ENCODE measurements around the gene FAM156A.

The FAM156A gene

GRCh38 chrX:53004038-53004437, 45.7 kb upstream of the FAM156A start:
- no peaks in the 10 kb centered on the region for H3K9me3 ChIP-seq (ENCODE audit: control insufficient read depth, insufficient read depth, low read depth, low read length)
- H3K36me3 ChIP-seq (ENCODE audit: control insufficient read depth in 2 of 2, insufficient read depth in 1 of 2, low read length in 2 of 2), result no peaks in the 10 kb centered on the region
- POLR2A ChIA-PET, result interaction anchor here (2.0 kb wide), 1 partner anchor 9 kb away, joined by 5 read pairs; no protein-coding TSS in a partner anchor
- no peak overlapping the region for H3K27ac ChIP-seq (ENCODE audit: extremely low read depth, low read depth, low read length)
- no peaks in the 10 kb centered on the region for H3K4me1 ChIP-seq (ENCODE audit: control insufficient read depth, insufficient read depth, low read length)
- TF ChIP-seq ZSCAN30 (tag by site-specific recombination; IDR thresholded peaks at IDR 0.05) (no peak), WT1 (tag by site-specific recombination; IDR thresholded peaks at IDR 0.05) (no peak), ZNF626 (tag by site-specific recombination; IDR thresholded peaks at IDR 0.05) (no peak), ZNF354C (tag by site-specific recombination; IDR thresholded peaks at IDR 0.05; ENCODE audit: borderline replicate concordance, low read depth) (no peak), BCL6B (tag by site-specific recombination; IDR thresholded peaks at IDR 0.05) (no peak), ZNF221 (tag by site-specific recombination; IDR thresholded peaks at IDR 0.05; ENCODE audit: borderline replicate concordance) (no peak), ZBTB20 (tag by site-specific recombination; IDR thresholded peaks at IDR 0.05) (no peak), ZNF366 (tag by site-specific recombination; conservative IDR thresholded peaks at IDR 0.05) (no peak)
- H3K4me3 ChIP-seq (ENCODE audit: low read depth, low read length), result no peak overlapping the region
- CTCF ChIA-PET, result interaction anchor here (0.7 to 3.4 kb wide), 4 partner anchors 14 to 235 kb away, joined by 4 to 15 read pairs (median 4); no protein-coding TSS in a partner anchor

- ChIA-PET CTCF (interaction anchor here (0.6 to 3.4 kb wide), 6 partner anchors 13 to 1759 kb away, joined by 3 to 15 read pairs (median 4); no protein-coding TSS in a partner anchor), POLR2A (no interaction called here)
- no peak for TF ChIP-seq MZF1 (tag by site-specific recombination; IDR thresholded peaks at IDR 0.05; ENCODE audit: borderline replicate concordance)
- no peak for TF ChIP-seq SALL2 (tag by site-specific recombination; IDR thresholded peaks at IDR 0.05; ENCODE audit: borderline replicate concordance)
- Histone ChIP-seq H3K4me3 (ENCODE audit: low read depth, low read length) (no peak overlapping the region), H3K36me3 (ENCODE audit: control insufficient read depth in 2 of 2, insufficient read depth in 1 of 2, low read length in 2 of 2) (no peaks in the 10 kb centered on the region), H3K4me1 (ENCODE audit: control insufficient read depth, insufficient read depth, low read length) (no peaks in the 10 kb centered on the region), H3K9me3 (ENCODE audit: control insufficient read depth, insufficient read depth, low read depth, low read length) (no peaks in the 10 kb centered on the region), H3K27ac (ENCODE audit: extremely low read depth, low read depth, low read length) (no peak overlapping the region)
These were observed 44.8 kb upstream of the FAM156A start for GRCh38 chrX:53003111-53003510.

GRCh38 chrX:53001958-53002357, 43.6 kb upstream of the FAM156A start:
- ChIA-PET POLR2A (no interaction called here), CTCF (interaction anchor here (3.4 kb wide), 1 partner anchor 12 kb away, joined by 15 read pairs; no protein-coding TSS in a partner anchor)
- Histone ChIP-seq H3K27ac (ENCODE audit: extremely low read depth, low read depth, low read length) (no peak overlapping the region), H3K4me1 (ENCODE audit: control insufficient read depth, insufficient read depth, low read length) (no peaks in the 10 kb centered on the region), H3K9me3 (ENCODE audit: control insufficient read depth, insufficient read depth, low read depth, low read length) (no peaks in the 10 kb centered on the region), H3K36me3 (ENCODE audit: control insufficient read depth in 2 of 2, insufficient read depth in 1 of 2, low read length in 2 of 2) (no peaks in the 10 kb centered on the region), H3K4me3 (ENCODE audit: low read depth, low read length) (no peak overlapping the region)
- TF ChIP-seq ZNF544 (tag by site-specific recombination; IDR thresholded peaks at IDR 0.05) (no peak), ZNF658 (tag by site-specific recombination; IDR thresholded peaks at IDR 0.05) (no peak), ZNF488 (tag by site-specific recombination; IDR thresholded peaks at IDR 0.05) (no peak), IKZF3 (tag by site-specific recombination; IDR thresholded peaks at IDR 0.05) (no peak), BCL11B (tag by site-specific recombination; IDR thresholded peaks at IDR 0.05; ENCODE audit: low read depth) (no peak), ZNF175 (tag by site-specific recombination; IDR thresholded peaks at IDR 0.05) (no peak), HOXD13 (CRISPR knock-in tag; IDR thresholded peaks at IDR 0.05; ENCODE audit: borderline replicate concordance) (no peak), ZNF521 (tag by site-specific recombination; IDR thresholded peaks at IDR 0.05) (no peak), ZNF398 (tag by site-specific recombination; IDR thresholded peaks at IDR 0.05) (no peak), ZNF571 (tag by site-specific recombination; IDR thresholded peaks at IDR 0.05) (no peak), ZNF157 (tag by site-specific recombination; IDR thresholded peaks at IDR 0.05) (no peak), ZNF114 (tag by site-specific recombination; IDR thresholded peaks at IDR 0.05) (no peak), ZNF624 (tag by site-specific recombination; IDR thresholded peaks at IDR 0.05) (no peak), ZNF701 (tag by site-specific recombination; IDR thresholded peaks at IDR 0.05) (no peak)

All from HEK293 (cell line).